ENCODE results near the gene CATSPERB. TPM values are rescaled to one million over a fixed set of nuclear protein-coding genes. Genes with fewer than 3 reads are reported as not detected.
"Not testable (repeated sequence)": the region's sequence is repeated elsewhere in the genome, so short reads cannot be mapped to it uniquely, and the experiment has no call there.

CATSPERB gene, protein sequence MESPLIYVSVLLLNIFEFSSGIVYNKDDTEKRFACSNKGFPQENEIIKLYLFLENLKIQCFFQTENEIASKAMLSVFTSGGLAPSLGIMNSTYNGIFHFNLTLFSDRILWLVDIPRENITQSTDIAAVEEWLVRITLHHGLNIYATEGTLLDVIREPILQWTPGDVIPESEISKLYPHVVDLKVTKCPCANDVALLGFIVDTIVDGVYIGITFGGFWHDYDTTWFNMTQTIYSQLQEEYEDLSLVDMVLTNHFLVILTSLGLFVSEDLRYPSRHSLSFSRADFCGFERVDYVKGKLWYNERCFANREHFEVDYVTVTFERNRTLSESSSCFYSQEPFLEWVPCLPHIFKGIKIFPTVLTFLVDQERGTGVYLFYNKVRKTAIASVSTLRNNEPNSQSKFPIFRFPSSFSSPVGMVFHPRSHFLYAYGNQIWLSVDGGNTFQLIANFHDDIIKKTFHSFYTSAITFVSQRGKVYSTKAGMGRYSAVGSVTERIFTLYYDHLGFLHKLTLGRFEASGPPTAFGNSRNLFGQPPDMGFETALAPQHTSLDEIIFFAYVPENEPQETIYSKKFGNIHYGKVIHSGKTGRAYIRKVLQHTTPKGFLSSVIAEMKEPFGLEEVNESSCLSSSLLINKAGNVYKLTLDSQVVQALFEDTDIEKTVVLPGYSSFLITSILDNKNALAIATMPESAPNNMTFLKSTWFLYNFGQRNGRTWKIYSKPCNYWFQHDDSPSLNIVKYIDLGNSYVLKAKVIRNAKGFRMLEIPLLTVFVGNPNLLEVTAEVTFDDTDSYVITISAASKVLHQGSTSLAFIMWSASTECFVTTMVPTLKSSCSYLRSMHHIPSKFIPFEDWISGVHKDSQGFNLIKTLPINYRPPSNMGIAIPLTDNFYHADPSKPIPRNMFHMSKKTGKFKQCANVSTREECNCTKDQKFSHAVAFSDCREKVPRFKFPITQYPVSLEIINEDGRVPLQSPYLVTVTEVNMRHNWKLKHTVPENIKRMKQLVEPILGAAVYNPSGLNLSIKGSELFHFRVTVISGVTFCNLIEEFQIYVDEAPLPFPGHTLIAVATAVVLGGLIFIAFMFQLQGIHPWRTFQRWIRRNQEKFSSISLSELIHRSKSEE
- not detected in 2 replicates for total RNA-seq
- polyA plus RNA-seq (2012), result not detected

DNA sequence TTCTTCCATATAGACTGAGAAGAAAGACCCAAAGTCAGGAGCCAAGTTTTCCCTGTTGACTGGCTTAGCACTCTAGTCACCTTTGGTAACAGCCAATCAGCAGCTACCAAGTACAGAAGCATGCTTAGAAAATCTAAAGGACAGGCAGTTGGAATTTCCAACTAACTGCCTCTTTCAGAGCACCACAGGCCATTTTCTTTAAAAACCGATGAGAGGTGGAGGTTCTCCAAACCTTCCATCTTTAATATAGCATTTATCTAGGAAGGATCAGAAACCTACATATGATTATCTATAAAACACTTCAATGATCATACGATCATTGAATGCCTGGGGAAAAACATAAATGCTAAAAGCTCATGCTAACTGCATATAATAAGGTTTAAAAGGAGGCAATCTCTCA is at the start of gene CATSPERB:
CATSPERB (minus strand) TSS at position 101 of the 400 bp plus-strand sequence. CDS start 2,607 bp downstream, outside the sequence.
- DNase-seq (ENCODE audit: low read depth), result no peak

DNA sequence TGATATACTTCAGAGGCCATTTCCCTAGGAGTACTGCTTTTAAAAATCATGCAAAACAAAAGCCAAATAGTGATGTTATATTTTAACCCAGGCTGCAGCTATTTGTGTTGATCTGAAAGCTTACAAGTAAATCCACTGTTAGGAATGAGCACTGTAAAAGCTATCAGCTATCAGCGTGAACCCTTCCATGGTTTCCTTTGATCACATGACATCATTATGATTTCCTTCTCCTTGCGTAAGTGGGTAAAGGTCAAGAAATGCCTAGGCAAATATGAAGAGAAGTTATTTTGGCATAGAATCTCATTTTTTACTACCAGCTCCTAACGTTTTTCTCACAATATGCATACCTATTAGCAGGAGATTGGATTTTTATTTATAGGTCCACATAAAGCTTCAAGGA is 48.6 kb upstream of the CATSPERB start:
- DNase-seq (ENCODE audit: low read depth), result no peak

GRCh38 chr14:91778217-91778616 is 46.3 kb upstream of the CATSPERB start:
- no peak for DNase-seq (ENCODE audit: low read depth)

DNA sequence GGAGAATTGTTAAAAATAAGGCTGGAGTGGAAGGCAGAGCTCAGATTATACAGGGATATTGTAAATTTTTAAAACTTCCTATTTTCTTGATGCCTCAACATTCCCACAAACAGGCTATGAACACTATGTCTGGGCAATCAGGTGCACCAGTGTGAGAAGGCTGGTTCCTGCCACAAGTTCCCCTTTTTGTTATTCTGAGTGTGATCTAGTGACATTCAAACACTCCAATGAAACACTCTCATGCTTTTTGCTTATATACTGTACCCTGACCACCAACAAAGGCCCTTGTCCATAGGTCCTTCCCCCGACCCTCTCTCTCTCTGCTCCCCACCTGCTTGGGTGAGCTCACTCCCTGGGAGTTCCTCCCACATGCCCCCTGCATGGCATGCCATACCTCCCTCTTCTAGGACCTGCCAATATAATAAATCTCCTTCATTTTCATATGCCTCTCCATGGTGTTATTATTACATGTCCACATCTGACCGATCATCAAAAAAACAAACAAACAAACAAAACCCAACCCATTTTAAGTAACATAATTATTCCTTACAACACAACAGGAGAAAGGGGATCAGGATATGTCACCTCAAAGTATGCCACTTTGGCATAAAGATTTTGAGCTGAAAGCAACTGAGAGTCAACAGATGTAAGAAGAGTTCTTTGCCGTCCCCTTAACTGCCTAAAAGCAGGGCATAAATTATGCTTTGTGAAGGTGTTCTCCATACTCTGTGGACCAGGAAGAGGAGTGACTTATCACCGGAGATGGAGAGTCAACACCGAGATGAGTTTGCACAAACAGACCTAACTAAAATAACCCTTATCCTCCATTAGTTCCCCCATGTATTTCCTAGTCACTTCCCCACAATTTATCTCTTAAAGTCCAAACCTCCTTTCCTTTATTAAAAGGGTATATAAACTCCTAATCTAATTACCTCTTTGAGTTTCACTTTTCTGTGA is 42.5 kb upstream of the CATSPERB start:
- DNase-seq (ENCODE audit: low read depth), result no peak

DNA sequence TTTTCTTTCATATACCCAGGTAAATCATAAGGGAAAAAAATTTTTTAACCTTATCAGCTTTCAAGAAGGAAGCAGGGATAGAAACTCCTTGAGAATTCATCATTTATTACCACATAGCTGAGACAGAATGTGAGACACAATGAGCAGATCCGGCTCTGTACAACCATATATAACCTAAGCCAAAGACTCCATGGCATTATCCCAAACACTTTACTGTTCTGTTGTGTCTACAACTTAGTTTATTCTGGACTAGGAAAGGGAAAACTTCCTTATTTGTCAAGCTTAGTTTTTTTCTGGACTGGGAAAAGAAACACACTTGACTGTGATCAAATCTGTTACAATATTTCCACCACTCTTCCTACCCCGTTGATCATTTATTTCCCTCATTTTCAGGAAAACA is 38.3 kb upstream of the CATSPERB start:
- no peak for DNase-seq (ENCODE audit: low read depth)

- peak; percentile 8 for DNase-seq (ENCODE audit: low read depth)
Observed at GRCh38 chr14:91755570-91756295, 23.8 kb upstream of the CATSPERB start.

DNA sequence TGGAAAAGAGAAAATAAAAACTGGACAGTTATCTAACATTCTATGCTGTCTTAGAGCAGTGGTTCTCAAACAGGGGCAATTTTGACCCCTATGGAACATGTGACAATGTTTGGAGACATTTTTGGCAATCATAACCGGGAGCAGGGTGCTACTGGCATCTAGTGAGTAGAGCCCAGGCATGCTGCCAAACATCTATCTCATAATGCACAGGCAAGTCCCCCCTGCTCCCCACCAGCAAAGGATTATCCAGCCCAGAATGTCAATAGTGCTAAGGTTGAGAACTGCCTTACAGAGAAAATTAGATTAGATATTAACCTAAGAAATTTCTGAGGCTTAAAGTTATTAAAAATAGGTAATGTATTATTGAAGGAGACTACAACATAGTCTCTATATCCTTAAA is 22.9 kb upstream of the CATSPERB start:
- no peak for DNase-seq (ENCODE audit: low read depth)

DNA sequence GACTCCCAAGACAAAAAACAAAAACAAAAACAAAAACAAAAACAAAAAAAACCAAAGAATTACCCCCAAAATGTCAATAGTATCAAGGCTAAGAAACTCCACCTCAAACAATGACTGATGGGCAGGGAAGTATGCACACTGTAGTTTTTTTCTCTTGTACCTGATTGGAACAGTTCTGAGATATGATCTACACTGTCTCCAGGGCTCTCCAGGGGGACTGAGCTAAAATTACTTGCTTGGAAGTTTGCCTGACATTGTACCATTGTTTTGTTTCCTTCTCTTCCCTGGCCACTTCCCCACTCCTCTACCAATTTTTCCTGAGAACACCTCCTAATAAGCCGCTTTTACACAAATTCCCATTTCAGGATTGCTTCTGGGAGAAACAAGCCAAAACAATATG is 22.3 kb upstream of the CATSPERB start:
- DNase-seq (ENCODE audit: low read depth), result no peak

- no peak for DNase-seq (ENCODE audit: low read depth)
Observed at GRCh38 chr14:91753501-91754128, 21.7 kb upstream of the CATSPERB start.

DNA sequence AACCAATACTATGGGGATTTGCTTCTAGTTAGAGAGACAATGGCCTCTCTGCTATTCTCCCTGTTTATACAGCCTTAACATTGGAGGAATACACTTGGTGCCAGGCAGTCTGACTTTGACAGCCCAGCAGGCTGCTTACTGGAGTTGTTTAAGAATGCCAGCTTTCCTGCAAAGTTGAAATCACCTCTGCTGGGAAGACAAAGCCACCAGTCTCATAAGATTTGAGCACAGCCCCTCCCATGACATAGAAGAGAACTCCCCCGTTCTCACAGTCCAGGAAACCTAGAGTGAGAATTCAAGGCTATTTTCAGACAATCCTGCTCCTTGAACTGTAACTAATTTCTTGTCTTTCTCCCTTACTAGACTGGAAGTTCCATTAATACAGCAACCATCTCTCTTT is 21.1 kb upstream of the CATSPERB start:
- no peak for DNase-seq (ENCODE audit: low read depth)

DNA sequence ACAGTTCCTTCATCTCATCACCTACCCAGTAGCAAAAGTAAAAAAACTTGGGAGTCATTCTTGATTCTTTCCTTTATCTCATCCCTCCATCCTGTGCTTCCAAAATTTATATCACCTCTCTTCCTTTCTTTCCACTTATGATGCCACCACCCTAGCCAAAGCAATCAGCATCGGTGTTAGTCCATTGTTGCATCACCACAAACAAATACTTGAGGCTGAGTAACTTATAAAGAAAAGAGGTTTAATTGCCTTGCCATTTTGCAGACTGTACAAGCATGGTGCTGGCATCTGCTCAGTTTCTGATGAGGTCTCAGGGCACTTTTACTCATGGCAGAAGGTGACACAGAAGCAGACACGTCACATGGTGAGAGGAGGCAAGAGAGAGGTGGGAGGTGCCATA is 19.8 kb upstream of the CATSPERB start:
- DNase-seq (ENCODE audit: low read depth), result no peak

GRCh38 chr14:91750634-91751198 is 18.8 kb upstream of the CATSPERB start:
- DNase-seq (ENCODE audit: low read depth), result no peak

DNA sequence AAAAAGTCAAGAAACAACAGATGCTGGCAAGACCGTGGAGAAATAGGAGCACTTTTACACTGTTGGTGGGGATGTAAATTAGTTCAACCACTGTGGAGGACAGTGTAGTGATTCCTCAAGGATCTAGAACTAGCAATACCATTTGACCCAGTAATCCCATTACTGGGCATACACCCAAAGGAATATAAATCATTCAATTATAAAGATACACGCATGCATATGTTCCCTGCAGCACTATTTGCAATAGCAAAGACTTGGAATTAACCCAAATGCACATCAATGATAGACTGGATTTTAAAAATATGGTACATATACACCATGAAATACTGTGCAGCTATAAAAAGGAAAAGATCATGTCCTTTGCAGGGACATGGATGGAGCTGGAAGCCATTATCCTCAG is 18.0 kb upstream of the CATSPERB start:
- no peak for DNase-seq (ENCODE audit: low read depth)

DNA sequence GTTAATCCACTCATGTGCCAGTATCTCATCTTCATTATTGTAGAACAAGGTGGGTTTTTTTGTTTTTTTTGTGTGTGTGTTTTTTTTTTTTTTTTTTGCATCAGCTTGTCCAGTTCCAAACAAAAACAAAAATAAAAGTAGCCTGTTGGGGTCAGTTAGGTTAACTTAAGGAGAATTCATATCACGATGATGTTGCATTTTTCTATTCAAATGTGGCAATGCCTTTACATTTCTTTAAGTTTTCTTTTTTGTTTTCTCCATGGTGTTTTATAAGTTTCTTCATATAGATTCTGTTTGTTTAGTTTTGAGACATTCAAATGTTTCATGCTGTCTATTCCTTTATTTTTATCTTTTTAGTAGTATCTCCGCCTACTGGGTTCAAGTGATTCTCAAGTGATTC is 16.2 kb upstream of the CATSPERB start:
- DNase-seq (ENCODE audit: low read depth), result no peak

DNA sequence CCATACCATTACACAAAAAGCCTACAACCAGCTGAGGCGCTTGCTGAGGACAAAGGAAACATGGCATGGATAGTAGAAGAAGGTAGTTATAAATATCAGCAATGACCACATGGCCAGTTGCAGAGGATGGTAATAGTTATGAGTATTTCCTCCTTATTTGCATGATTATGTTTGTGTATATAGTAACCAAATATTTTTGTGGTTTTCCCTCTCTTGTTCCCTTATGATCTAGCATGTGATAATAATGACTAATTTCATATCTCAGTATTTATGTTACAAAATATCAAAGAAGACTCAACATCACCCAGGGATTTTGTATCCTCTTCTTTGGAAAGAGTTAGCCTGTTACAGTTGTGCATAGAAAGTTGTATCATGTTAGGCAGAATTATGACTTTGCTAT is 13.5 kb upstream of the CATSPERB start:
- no peak for DNase-seq (ENCODE audit: low read depth)

DNA sequence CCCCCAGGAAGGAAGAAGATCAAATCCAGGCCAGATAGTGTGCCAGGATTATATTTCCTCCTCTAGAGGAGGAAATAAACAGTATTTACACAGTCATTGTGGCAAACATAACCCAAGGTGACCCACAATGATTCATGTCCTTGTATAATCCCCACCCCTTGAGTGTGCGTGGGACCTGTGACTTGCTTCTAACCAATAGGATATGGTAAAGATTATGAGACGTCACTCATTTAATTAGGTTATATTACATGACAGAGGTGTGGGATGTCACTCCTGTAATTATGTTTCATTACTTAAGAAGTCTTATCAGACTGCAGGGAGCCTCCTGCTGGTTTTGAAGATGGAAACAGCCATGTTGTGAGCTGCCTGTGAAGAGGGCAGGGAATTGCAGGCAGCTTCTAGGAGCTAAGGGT is 12.2 kb upstream of the CATSPERB start:
- no peak for DNase-seq (ENCODE audit: low read depth)

- no peak for DNase-seq (ENCODE audit: low read depth)
Observed at GRCh38 chr14:91743305-91743653, 11.4 kb upstream of the CATSPERB start.

DNA sequence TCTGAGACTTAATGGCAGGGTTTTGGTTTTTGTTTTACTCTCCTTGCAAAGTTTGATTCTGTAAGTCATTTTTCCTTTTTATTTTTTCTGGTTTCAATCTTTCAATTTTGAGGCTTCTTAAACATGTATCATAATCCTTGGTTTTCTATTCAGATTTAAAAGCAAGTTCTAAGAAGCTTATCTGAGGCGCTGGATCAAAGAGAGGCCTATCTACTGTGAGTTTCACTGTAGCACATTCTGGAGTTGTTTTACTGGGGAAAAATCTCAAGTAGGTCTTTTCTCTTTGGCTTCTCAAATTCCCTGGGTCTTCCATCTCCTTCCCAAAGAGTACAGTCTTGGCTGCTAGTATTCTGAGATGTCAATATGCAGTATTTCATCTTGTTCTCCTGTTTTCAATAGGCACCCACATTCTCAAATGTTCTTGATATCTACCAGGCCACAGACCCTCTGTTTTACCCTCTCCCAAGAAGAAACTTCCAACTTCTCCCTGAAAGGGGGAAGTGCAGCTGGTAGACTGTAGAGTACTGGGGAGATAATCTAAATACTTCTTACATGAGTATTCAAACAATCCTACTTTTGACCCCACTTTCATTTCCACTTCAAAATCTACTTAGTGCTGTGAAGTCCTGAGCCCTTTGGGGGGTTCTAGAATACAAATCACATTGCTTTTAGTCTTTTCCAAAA is 10.9 kb upstream of the CATSPERB start:
- DNase-seq (ENCODE audit: low read depth), result no peak

- not testable (repeated sequence) for DNase-seq (ENCODE audit: low read depth)
Observed at GRCh38 chr14:91739867-91740266, 8.0 kb upstream of the CATSPERB start.
